Activated B cell treated with CpG ODN at 0.5 μM for 24 hours (primary cell): ENCODE data around the gene RTCA. TPM values are rescaled to one million over a fixed set of nuclear protein-coding genes. Genes with fewer than 3 reads are reported as not detected.

Experiments used
- ATAC-seq: fragments of 200-7000 bp; cut with Tn5 transposase; one replicate; pipeline ENCODE4 v1.10.0; 2021; ENCODE audit warnings: low read depth, mild to moderate bottlenecking, moderate library complexity
- CTCF ChIA-PET: fragments of 350-600 bp; sonication (Branson Sonifier 250); formaldehyde crosslinking; loops from one replicate; lab custom pipeline; 2021; ENCODE audit warnings: antibody characterized with exemption; lab: Charles Lee
- POLR2A ChIA-PET: fragments of 350-600 bp; sonication (Branson Sonifier 250); formaldehyde crosslinking; loops from one replicate; lab custom pipeline; 2021; ENCODE audit warnings: antibody characterized with exemption; lab: Charles Lee
- DNase-seq: peaks from one replicate; pipeline ENCODE4 v3.0.0; 2022
- H3K27ac Mint-ChIP-seq: one replicate; pipeline ENCODE4 v1.8.0; 2020; ENCODE audit warnings: mixed read lengths
- H3K27me3 Mint-ChIP-seq: one replicate; pipeline ENCODE4 v1.8.0; 2021; ENCODE audit warnings: mixed read lengths
- H3K36me3 Mint-ChIP-seq: one replicate; pipeline ENCODE4 v1.8.0; 2021; ENCODE audit warnings: low read depth, mixed read lengths
- H3K4me1 Mint-ChIP-seq: one replicate; pipeline ENCODE4 v1.8.0; 2021; ENCODE audit warnings: mixed read lengths
- H3K4me3 Mint-ChIP-seq: one replicate; pipeline ENCODE4 v1.8.0; 2020; ENCODE audit warnings: mild to moderate bottlenecking, mixed read lengths
- H3K9me3 Mint-ChIP-seq: one replicate; pipeline ENCODE4 v1.8.0; 2020; ENCODE audit warnings: mixed read lengths
- CTCF ChIP-seq: fragments of 200-600 bp; IDR thresholded peaks from one replicate; pipeline ENCODE4 v1.8.0; 2022; ENCODE audit warnings: antibody characterized with exemption, mild to moderate bottlenecking
- intact Hi-C: fragments of 100-400 bp; cut with micrococcal nuclease; formaldehyde crosslinking; loops from one replicate; pipeline ENCODE4 v1.15.1; 2024
- total RNA-seq: library from RNA; stranded (reverse); gene quantifications from 2 replicates; pipeline ENCODE4 v1.2.3, GENCODE V29; 2022

The RTCA gene
- total RNA-seq, 1 donor from 2014 or later, result 34.5 TPM

GRCh38 chr1:100234432-100234831 lies 31.6 kb upstream of the RTCA start:
- H3K36me3 Mint-ChIP-seq, result peaks cover 71% of the 10 kb centered on the region
- no peaks in the 10 kb centered on the region for H3K9me3 Mint-ChIP-seq
- H3K4me1 Mint-ChIP-seq, result no peaks in the 10 kb centered on the region
- ATAC-seq (no peak), DNase-seq (no peak)
- TF ChIP-seq CTCF, result no peak
- intact Hi-C loops, result no loop called here
- ChIA-PET POLR2A (no interaction called here), CTCF (no interaction called here)
- no peak overlapping the region for H3K4me3 Mint-ChIP-seq
- H3K27ac Mint-ChIP-seq, result no peak overlapping the region
- H3K27me3 Mint-ChIP-seq, result no peaks in the 10 kb centered on the region

GRCh38 chr1:100237091-100237490 lies 28.9 kb upstream of the RTCA start:
- ATAC-seq (no peak), DNase-seq (no peak)
- no peak for TF ChIP-seq CTCF
- peaks cover 58% of the 10 kb centered on the region for H3K36me3 Mint-ChIP-seq
- no peaks in the 10 kb centered on the region for H3K27me3 Mint-ChIP-seq
- ChIA-PET CTCF (no interaction called here), POLR2A (no interaction called here)
- H3K27ac Mint-ChIP-seq, result no peak overlapping the region
- intact Hi-C loops, result no loop called here
- H3K4me3 Mint-ChIP-seq, result no peak overlapping the region
- no peaks in the 10 kb centered on the region for H3K9me3 Mint-ChIP-seq
- H3K4me1 Mint-ChIP-seq, result no peaks in the 10 kb centered on the region

- no peak for ATAC-seq
- H3K4me3 Mint-ChIP-seq, result no peak overlapping the region
- peaks cover 4% of the 10 kb centered on the region for H3K4me1 Mint-ChIP-seq
- H3K36me3 Mint-ChIP-seq, result peaks cover 42% of the 10 kb centered on the region
- H3K9me3 Mint-ChIP-seq, result no peaks in the 10 kb centered on the region
- intact Hi-C loops, result loop anchor here (5.0 kb wide), 1 partner anchor 37 kb away; no protein-coding TSS in a partner anchor
- ChIA-PET CTCF (no interaction called here), POLR2A (interaction anchor here (1.5 kb wide), 1 partner anchor 10 kb away, joined by 3 read pairs; the partner anchor contains the start of gene DBT)
- no peak for TF ChIP-seq CTCF
- no peak overlapping the region for H3K27ac Mint-ChIP-seq
- DNase-seq, result no peak
- H3K27me3 Mint-ChIP-seq, result no peaks in the 10 kb centered on the region
Measured at GRCh38 chr1:100239961-100240360, 26.1 kb upstream of the RTCA start.

DNA sequence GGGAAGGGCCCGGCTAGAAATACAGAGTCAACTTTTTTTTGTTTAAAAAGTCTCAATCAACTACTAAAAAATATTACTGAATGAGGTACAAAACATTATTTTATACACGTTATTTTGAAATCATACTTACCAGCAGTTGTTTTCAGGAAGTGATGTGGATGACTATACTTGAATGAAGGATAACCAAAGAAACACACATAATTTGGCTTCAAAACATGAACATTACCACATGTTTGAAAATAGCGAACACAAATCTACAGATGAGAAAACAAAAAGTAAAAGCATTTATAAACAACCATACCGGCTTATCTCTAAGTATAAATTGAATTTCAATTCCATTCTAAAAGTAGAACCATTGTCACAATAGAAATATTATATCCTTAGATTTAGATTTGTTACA lies 25.4 kb upstream of the RTCA start:
- Mint-ChIP-seq H3K9me3 (no peaks in the 10 kb centered on the region), H3K27me3 (no peaks in the 10 kb centered on the region), H3K4me3 (no peak overlapping the region), H3K36me3 (peaks cover 42% of the 10 kb centered on the region), H3K4me1 (peaks cover 4% of the 10 kb centered on the region), H3K27ac (no peak overlapping the region)
- ChIA-PET CTCF (no interaction called here), POLR2A (no interaction called here)
- intact Hi-C loops, result loop anchor here (5.0 kb wide), 1 partner anchor 37 kb away; no protein-coding TSS in a partner anchor
- ATAC-seq, result no peak
- DNase-seq, result no peak
- no peak for TF ChIP-seq CTCF

DNA sequence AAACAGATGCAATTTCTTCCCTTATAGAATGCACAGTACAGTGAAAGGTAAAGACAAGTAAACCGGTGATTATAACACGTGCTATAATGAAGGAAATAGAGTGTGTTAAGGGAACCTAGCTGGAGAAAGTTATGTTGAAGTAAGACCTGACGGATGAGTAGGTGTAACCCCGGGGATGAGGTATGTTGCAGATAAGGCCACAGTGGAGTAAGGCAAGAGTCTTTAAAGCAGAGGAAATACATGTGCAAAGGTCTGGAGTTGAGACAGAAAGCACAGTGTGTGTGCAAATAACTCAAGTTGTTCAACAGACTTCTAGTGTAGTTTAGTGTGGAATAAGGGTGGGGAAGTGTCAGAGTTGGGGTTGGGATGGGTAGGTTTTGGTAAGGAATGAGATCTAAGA lies 19.3 kb upstream of the RTCA start:
- DNase-seq (no peak), ATAC-seq (no peak)
- intact Hi-C loops, result loop anchor here (5.0 kb wide), 2 partner anchors 274 to 651 kb away; partner anchors contain the start of gene SLC30A7
- Mint-ChIP-seq H3K9me3 (no peaks in the 10 kb centered on the region), H3K27ac (no peak overlapping the region), H3K27me3 (no peaks in the 10 kb centered on the region), H3K4me1 (peaks cover 9% of the 10 kb centered on the region), H3K4me3 (no peak overlapping the region), H3K36me3 (peaks cover 8% of the 10 kb centered on the region)
- ChIA-PET CTCF (interaction anchor here (2.1 kb wide), 1 partner anchor 212 kb away, joined by 6 read pairs; no protein-coding TSS in a partner anchor), POLR2A (interaction anchor here (0.6 to 0.7 kb wide), 2 partner anchors 17 to 394 kb away, joined by 3 to 17 read pairs; no protein-coding TSS in a partner anchor)
- no peak for TF ChIP-seq CTCF
